ENCODE results near the gene ENTPD5.

DNA sequence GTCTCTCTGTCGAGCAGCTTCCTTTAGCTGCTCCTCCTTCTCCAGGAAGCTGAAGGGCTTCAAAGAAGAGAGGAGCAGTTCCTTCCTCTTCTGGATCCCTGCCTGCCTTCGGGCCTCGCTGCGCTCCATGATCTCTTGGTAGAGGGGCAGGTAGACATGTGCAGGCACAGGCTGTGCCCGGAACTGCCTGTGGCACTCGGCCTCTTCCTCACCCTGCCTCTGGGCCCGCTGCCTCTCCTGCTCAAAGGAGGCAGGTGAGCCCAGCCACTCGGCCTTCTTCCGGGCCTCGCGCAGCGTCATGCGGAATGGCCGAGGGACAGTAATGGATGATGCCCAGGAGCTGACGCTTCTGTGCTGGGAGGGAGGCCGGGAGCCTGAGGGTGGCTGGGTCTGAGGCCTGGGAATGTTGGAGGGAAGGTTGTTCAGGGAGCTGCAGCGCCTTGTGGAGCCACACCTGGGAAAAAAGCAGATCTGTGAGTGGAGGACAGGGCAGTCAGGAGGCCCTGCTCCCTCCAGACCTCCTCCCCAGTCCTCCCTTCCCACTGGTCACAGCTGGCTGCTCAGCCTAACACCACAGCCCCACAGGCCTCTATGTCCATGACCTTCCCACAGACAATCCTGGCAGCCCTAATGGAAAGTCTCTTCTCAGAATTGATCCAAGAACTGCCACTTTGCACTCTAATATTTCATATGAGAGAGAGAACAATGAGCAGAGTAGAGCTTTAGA, 74.5 kb downstream of the ENTPD5 start:
- TF ChIP-seq, protein P1, sequence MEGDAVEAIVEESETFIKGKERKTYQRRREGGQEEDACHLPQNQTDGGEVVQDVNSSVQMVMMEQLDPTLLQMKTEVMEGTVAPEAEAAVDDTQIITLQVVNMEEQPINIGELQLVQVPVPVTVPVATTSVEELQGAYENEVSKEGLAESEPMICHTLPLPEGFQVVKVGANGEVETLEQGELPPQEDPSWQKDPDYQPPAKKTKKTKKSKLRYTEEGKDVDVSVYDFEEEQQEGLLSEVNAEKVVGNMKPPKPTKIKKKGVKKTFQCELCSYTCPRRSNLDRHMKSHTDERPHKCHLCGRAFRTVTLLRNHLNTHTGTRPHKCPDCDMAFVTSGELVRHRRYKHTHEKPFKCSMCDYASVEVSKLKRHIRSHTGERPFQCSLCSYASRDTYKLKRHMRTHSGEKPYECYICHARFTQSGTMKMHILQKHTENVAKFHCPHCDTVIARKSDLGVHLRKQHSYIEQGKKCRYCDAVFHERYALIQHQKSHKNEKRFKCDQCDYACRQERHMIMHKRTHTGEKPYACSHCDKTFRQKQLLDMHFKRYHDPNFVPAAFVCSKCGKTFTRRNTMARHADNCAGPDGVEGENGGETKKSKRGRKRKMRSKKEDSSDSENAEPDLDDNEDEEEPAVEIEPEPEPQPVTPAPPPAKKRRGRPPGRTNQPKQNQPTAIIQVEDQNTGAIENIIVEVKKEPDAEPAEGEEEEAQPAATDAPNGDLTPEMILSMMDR (IDR thresholded peaks at IDR 0.05; ENCODE audit: insufficient read depth, low read length, poor library complexity, severe bottlenecking) = no peak
- TF ChIP-seq EZH2phosphoT487 (conservative IDR thresholded peaks at IDR 0.05; ENCODE audit: low read length) = no peak
